GM12872 (cell line): ENCODE measurements around the gene EFNB3.

Experiments
- CTCF ChIP-seq: IDR thresholded peaks from 3 replicates; pipeline ENCODE4 v1.5.1; 2011; ENCODE audit warnings: low read depth, mild to moderate bottlenecking, low read length, moderate library complexity; ENCODE audit not compliant: insufficient read depth

Gene EFNB3

GRCh38 chr17:7732981-7733539 lies 28.1 kb downstream of the EFNB3 start:
- TF ChIP-seq CTCF = no peak

- TF ChIP-seq CTCF = no peak
Measured at GRCh38 chr17:7737601-7738000, 32.6 kb downstream of the EFNB3 start.

- TF ChIP-seq CTCF = no peak
Measured at GRCh38 chr17:7739746-7740145, 34.7 kb downstream of the EFNB3 start.

- no peak for TF ChIP-seq CTCF
Measured at GRCh38 chr17:7740481-7741001, 35.5 kb downstream of the EFNB3 start.

- no peak for TF ChIP-seq CTCF
Measured at GRCh38 chr17:7742729-7743128, 37.7 kb downstream of the EFNB3 start.

DNA sequence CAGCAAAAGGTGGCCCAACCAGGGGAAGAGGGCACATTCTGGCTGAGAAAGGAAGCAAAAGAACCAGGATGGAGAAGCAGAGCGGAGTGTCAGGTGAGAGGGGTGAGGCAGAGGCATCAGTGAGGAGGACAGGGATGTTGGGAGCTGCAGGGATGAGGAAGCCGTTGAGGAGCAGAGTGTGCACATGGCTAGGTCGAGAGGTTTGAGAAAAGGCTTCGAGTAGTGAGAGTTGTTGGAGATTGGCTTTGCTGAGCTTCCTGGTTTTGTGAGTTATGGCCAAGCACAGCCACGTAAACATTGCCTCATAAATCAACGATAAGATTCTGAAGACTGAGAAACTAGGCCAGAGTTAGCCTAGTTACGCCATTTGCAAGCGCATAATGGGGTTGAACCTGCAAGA lies 39.4 kb downstream of the EFNB3 start:
- no peak for TF ChIP-seq CTCF

DNA sequence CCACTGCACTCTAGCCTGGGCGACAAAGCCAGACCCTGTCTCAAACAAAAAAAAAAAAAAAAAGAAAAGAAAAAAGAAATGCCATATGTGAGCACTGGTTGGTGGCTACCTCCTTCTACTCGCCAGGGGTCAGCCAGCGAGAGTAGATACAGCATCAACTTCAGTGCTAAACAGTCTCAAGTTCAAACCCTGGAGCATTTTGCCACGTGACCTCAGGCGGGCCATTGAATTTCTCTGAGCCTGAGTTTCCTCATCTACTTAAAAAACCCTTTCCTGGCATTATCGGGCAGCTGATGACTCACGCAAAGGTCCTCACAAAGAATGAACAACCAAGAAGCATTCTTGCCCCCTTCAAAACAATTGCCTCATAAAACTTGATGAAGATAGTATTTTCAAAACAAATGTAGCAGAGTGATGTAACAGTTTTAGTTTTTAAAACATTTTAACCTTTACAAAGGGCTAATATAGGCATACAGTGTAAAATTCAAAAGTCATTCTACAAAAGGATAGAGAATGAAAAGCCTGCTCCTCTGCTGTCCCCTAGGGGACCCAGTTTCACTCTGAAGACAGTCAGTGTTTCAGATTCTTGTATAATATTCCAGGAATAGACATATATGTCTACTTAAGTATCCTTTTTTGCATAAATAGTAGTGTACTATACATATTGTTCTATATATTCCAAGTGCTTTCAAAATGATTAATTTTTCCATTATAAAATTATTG lies 40.9 kb downstream of the EFNB3 start:
- TF ChIP-seq CTCF = no peak
